Ascending aorta (tissue), 2 donors: ENCODE measurements around the gene PCSK6. TPM values are rescaled to one million over a fixed set of nuclear protein-coding genes. Genes with fewer than 3 reads are reported as not detected.

Experiments
- DNase-seq, 2 donors: peaks; one replicate each; pipeline ENCODE4 v3.0.0-alpha.2; 2019; ENCODE audit warnings: low spot score in 2 of 2
- H3K27ac ChIP-seq, 2 donors: fragments of 200-600 bp; sonication (generic); one replicate each; pipeline ENCODE4 v1.5.1; 2016 to 2017; ENCODE audit warnings: mild to moderate bottlenecking in 1 of 2
- H3K27me3 ChIP-seq: fragments of 200-600 bp; sonication (generic); one replicate; pipeline ENCODE4 v1.5.1; 2017
- H3K36me3 ChIP-seq, 2 donors: fragments of 200-600 bp; sonication (generic); one replicate each; pipeline ENCODE4 v1.5.1; 2016
- H3K4me1 ChIP-seq, 2 donors: fragments of 200-600 bp; sonication (generic); one replicate each; pipeline ENCODE4 v1.5.1; 2016 to 2017; ENCODE audit warnings: mild to moderate bottlenecking in 1 of 2
- H3K4me3 ChIP-seq, 2 donors: fragments of 200-600 bp; sonication (generic); one replicate each; pipeline ENCODE4 v1.5.1; 2016 to 2017; ENCODE audit warnings: mild to moderate bottlenecking in 1 of 2
- H3K9me3 ChIP-seq, 2 donors: fragments of 200-600 bp; sonication (generic); one replicate each; pipeline ENCODE4 v1.5.1; 2016
- CTCF ChIP-seq, 3 experiments: fragments of 200-600 bp in 2 of 3; fragments of 450-650 bp in 1 of 3; sonication (generic) in 2 of 3; IDR thresholded peaks; one replicate each; pipeline ENCODE4 v1.5.1; 2016 to 2019; ENCODE audit warnings: antibody characterized with exemption in 3 of 3, mild to moderate bottlenecking in 1 of 3, moderate library complexity in 1 of 3
- intact Hi-C: fragments of 100-400 bp; cut with DNase I; formaldehyde crosslinking; loops from one replicate; pipeline ENCODE4 v1.15.1; 2023
- total RNA-seq: library from RNA; depleted of rRNA; stranded (reverse); fragments of >200 nt; gene quantifications from one replicate; pipeline ENCODE4 v1.1.0, GENCODE V29; 2016

PCSK6 gene
- total RNA-seq, 1 donor from 2014 or later = 3.9 TPM

DNA sequence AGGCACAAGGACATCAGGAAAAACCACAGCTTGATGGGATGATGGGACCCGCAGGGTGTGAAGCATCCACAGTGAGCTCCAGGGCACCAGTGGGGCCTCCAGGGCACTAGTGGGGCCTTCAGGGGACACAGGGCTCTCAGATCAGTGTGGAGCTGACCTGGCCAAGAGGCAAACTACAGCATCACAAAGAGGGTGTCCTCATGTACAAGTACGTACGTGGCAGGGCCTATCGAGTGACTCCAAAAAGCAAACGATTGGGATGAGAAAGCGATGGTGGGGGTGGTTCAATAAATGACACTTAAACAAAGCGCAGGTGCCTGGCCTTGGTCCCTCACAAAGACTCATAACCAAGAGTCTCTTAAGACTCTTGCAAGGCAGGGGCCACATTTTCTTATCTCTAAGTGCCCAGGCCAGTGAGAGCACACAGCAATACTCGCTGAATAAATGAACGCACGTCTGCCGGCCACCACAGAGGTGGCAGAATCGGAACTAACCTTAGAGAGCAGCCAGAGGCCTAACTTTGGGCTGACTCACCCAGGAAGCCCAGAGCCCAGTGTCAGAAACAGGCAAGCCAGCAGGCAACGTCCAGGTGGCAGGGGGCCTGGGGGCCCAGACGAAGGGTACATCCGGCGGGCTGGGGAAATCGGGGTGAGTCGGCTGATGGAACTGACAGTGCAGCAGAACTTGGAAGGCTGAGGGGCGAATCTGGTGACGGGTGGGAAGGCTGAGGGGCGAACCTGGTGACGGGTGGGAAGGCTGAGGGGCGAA, 8.7 kb downstream of the PCSK6 start:
- DNase-seq = no peak
- Histone ChIP-seq H3K27me3 (no peaks in the 10 kb centered on the region), H3K27ac (no peak overlapping the region), H3K4me1 (no peaks in the 10 kb centered on the region), H3K4me3 (no peak overlapping the region), H3K36me3 (no peaks in the 10 kb centered on the region), H3K9me3 (no peaks in the 10 kb centered on the region)
- intact Hi-C loops = no loop called here
- no peak for TF ChIP-seq CTCF (IDR thresholded peaks at IDR 0.05)

DNA sequence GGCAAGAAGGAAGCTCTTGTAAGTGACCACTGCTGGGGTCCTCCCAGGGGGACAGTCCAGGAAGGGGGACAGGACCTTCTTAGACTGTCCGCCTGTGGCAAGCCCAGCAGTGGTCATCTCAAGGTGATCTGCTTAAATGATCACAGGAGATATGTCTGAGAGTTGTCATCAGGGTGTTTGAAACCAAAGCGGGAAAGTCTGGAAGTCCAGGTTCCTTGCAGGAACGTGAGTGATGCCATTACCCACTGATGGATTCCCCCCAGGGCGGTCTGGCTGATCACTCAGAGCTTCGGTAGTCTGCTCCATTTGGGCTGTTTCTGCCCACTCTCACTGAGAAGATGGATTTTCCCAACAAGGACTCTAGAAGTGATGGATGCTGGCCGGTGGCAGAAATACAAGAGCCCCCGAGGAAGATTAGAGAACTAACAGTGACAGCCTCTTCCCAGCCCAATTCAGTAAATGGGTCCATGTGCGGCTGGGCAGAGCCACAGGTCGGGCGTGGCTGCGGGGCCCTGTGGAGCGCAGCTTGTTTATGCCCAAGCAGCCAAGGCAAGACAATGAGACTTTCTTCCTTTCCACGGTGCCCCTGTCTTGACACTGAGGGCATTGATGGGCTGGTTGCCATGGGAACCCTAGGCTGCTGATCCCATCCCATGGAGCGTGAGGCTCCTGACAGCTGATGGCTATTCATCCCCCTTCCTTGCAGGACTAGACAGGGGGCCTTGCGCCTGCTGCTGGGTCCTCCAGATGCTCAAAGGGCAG, 9.5 kb downstream of the PCSK6 start:
- H3K9me3 ChIP-seq = no peaks in the 10 kb centered on the region
- no peaks in the 10 kb centered on the region for H3K27me3 ChIP-seq
- intact Hi-C loops = no loop called here
- H3K4me1 ChIP-seq = no peaks in the 10 kb centered on the region
- no peak for DNase-seq
- no peak overlapping the region for H3K4me3 ChIP-seq
- TF ChIP-seq CTCF (IDR thresholded peaks at IDR 0.05) = no peak
- no peaks in the 10 kb centered on the region for H3K36me3 ChIP-seq
- H3K27ac ChIP-seq = no peak overlapping the region

- Histone ChIP-seq H3K9me3 (no peaks in the 10 kb centered on the region), H3K4me3 (no peak overlapping the region), H3K36me3 (no peaks in the 10 kb centered on the region), H3K27ac (no peak overlapping the region), H3K27me3 (no peaks in the 10 kb centered on the region), H3K4me1 (no peaks in the 10 kb centered on the region)
- no peak for DNase-seq
- intact Hi-C loops = no loop called here
- no peak for TF ChIP-seq CTCF (IDR thresholded peaks at IDR 0.05)
Measured at GRCh38 chr15:101479342-101479845, 10.1 kb downstream of the PCSK6 start.

DNA sequence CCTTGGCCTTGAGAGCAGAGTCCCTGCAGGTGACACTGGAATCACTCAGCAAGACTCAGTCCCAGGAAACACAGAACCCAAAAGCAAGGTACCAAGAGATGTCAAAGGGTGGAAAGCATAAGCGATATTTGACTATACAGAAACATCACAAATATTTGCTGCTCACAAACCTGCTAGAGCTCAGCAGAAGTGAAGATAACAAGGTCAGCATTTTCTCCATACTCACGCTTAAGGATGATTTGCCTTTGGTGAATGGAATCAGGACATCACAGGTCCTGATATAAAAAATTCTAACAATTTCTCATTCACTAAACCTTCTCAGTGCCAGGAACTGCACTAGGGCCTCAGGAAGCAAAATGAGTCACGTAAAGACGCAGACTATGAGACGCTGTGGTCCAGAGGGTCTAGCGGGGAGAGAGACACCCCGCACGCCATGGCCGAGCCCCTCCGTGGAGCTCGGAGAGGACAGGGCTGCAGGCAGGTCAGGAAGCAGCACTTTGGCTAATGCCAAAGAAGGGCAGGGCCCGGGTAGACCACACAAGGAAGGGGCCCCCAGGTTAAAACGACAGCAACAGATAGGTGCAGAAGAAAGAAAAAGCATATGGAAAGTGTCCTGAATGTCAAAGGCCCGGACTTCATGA, 10.7 kb downstream of the PCSK6 start:
- DNase-seq = no peak
- intact Hi-C loops = no loop called here
- Histone ChIP-seq H3K4me1 (no peaks in the 10 kb centered on the region), H3K27me3 (no peaks in the 10 kb centered on the region), H3K4me3 (no peak overlapping the region), H3K27ac (no peak overlapping the region), H3K9me3 (no peaks in the 10 kb centered on the region), H3K36me3 (no peaks in the 10 kb centered on the region)
- TF ChIP-seq CTCF (IDR thresholded peaks at IDR 0.05) = no peak

DNA sequence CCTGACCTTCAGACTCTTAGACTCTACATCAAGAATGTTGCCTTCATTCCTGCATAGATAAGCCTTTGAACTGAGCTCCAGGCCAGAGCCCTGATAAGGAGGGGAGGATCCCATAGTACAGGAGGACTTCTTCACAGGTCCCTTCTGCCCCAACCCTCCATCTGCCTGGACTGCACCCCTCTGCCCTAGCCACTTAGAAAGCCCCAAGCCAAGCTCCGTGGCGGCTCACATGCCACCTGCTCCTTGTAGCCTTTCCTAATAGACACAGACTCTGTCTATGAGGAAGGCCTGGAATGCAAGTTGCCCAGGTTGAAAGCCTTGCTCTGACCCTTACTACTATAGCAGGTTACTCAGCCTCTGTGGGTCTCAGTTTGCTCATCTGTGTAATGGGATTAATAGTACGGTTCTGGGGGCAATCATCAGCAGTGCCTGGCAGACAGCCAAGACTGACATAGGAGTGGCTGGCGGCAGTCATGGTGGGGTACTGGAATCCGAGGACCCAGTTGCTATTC, 11.6 kb downstream of the PCSK6 start:
- Histone ChIP-seq H3K27me3 (no peaks in the 10 kb centered on the region), H3K36me3 (no peaks in the 10 kb centered on the region), H3K4me1 (no peaks in the 10 kb centered on the region), H3K9me3 (no peaks in the 10 kb centered on the region), H3K4me3 (no peak overlapping the region), H3K27ac (no peak overlapping the region)
- no peak for TF ChIP-seq CTCF (IDR thresholded peaks at IDR 0.05)
- DNase-seq = no peak
- intact Hi-C loops = no loop called here
